T47D (cell line): ENCODE results near the gene HMSD.

Experiments
- DNase-seq, 2 experiments: peaks; one replicate each; pipeline versions ENCODE4 v3.0.0 to v3.0.0-alpha.2; 2011 to 2012; ENCODE audit warnings: low read depth in 1 of 2, low spot score in 1 of 2
- JUND ChIP-seq: IDR thresholded peaks from 2 replicates; pipeline ENCODE4 v1.6.1; 2012; ENCODE audit warnings: low read depth
- in situ Hi-C: cut with HindIII; loops from 2 replicates; pipeline ENCODE4 v1.10.0; 2016; ENCODE audit warnings: low sequenced_read_pairs, low pct_unique_long_range_greater_than_20kb

HMSD gene

DNA sequence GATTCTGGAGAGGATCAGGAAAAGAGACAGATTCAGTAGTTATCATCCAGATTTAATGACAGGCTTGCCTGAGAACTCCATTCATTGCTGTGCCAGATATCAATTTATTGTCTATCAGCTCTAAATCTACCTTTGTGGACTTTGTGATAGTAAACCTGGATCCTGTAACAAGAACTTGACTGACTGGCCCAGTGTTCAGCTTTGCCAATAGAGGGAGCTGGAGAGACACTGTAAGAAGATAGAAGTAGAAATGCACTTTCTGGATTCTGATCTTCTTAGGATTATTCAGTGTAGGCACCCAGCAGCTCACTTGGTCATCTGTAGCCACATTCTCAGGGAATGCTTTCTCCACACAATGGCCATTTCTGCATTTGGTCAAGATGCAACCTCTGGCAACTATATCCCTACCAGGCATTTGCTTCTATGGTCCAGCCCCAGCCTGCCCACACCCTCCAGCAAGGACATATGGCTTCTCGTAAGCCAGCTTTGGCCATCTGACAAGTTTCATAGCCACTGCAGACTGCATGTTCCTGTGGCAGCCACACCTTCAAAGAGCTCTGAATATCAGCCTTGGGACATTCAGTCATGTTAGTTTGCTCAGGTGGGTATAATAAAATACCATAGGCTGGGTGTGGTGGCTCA is 14.6 kb downstream of the HMSD start:
- in situ Hi-C loops = no loop called here
- TF ChIP-seq JUND = no peak
- DNase-seq = peak in 1 of 2 experiments; percentile 71

DNA sequence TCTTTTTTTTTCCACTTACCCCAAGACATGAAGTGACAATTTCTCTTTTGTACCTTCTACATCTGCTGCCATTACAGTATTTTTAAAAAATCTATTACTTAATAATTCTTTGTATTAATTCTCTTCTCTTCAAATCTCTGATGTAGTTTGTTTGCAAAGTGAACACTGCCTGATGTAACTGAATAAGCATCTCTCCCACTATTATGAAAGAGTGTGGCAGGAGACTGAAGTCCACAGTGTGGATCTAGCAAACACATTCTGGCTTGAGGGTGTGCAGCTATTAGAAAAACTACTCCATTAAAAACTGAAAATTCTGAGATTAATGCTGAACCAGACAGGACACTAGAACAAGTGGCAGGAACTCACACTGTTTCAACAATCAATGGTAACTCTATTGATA is 15.8 kb downstream of the HMSD start:
- DNase-seq = no peak
- in situ Hi-C loops = no loop called here
- no peak for TF ChIP-seq JUND

DNA sequence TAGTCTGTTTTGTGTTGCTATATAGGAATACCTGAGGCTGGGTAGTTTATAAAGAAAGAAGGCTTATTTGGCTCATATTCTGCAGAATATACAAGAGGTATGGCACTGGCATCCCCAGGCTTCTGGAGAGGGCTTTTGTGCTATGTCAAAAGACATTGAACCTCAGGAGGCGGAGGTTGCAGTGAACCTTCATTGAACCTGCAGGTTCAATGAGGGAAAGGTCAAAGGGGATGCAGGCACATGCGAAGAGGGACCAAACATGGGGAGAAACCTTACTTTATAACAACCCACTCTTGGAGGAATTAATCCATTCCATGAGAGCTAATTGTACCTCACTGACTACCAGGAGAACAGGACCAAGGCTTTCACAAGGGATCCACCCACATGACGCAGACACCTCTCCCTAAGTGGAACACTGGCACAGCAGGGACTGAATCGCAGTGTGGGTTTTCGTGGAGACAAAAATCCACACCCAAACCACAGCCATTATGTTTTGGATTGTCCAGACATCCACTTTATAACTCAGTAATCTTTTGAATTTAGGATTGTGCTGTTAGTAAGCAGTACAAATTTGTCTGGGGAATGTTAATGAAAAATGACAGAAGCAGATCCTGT is 16.7 kb downstream of the HMSD start:
- DNase-seq = no peak
- in situ Hi-C loops = no loop called here
- TF ChIP-seq JUND = no peak

DNA sequence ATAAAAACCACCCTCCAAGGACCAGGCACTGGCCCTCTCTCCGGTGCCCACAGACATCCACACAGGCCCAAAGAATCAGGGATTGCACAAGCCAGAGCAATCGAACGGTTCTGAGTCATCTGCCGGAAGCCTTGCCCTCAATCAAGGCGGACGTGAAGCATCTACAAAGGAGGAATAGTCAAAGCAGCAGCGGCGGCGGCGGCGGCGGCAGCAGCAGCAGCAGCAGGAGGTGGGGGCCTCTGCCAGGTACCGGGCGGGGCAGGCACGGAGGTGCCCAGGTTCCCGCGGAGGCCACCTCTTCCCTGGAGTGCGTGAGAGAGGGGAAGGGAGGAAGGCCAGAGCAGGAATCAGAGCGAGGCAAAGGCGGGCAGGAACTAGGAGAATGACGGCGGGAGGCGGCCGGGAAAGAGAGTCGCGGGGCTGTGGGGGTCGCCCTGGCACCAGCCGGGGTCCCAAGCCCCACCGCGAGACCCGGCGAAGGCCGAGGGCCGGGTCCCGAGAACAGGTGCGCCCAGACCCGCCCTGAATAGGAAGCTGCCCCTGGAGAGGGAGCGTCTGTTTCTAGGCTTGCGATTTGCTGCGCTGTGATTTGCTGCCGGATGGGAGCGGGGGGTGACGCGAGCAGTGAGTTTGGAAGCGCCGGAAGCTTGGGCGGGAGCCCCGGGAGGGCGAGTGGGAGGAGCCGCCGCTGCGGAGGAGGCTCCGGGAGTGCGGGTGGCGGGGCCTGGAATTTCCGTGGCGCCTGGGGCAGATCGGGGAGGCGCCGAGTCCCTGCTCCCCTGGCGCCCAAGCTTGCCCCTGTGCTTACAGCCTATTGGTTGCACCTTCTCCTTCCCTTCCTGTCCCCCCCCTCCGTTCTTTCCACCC is 21.1 kb downstream of the HMSD start, which contains the start of gene SERPINB8:
TSS of gene SERPINB8 (plus strand) at position 140 of the 867 bp plus-strand sequence. CDS start 8,228 bp downstream, outside the sequence.
- no peak for TF ChIP-seq JUND
- DNase-seq = peak; percentile 63 to 94
- in situ Hi-C loops = no loop called here

DNA sequence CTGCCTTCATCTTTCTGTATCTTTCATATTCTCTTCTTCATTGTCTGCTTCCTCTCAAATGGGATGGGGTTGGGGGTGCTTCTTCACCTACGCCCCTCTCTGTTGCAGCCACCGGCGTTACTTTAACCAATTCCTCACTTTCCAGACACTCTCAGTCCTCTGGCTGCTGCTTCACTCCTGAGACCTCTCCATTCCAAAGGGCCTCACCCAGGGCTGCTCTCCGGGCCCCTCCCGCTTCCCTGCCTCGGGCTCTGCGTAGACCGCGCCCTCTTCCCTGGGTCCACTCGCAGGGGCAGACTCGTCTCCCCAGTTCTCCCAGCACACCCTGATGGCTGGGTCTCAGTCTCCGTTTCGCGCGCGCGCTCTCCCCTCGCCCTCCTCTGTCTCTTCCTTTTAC is 21.7 kb downstream of the HMSD start:
- TF ChIP-seq JUND = no peak
- in situ Hi-C loops = no loop called here
- DNase-seq = no peak

DNA sequence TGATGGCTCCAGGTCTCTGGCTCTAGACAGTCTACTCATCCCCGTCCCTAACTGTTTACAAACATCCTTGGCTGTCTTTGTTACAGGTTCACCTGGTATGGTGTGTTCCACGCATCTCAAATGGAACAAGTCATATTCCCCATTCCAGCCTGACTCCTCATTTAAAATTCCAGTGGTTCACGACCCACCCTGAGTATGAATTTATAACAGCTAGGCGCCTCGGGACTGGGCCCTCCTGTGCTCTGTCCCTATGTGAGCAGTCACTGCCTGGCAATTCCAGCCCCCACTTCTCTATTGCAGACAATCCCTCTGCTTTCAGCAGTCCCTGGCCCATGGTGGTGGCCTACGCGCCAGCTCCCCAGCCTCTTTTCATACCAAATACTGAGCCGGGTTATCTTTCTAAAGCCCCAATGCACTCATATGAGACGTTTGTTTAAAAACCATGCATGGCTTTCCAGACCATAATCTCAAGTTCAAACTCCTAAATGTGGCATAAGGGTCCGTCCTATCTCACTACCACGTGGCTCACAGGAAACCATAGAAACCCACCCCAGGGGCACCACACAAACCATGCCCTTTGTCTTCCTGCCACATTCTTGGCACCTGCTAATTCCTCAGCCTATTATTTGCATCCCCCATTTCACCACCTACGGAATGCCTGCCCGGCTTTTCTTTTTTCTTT is 22.4 kb downstream of the HMSD start:
- in situ Hi-C loops = no loop called here
- no peak for DNase-seq
- TF ChIP-seq JUND = no peak

DNA sequence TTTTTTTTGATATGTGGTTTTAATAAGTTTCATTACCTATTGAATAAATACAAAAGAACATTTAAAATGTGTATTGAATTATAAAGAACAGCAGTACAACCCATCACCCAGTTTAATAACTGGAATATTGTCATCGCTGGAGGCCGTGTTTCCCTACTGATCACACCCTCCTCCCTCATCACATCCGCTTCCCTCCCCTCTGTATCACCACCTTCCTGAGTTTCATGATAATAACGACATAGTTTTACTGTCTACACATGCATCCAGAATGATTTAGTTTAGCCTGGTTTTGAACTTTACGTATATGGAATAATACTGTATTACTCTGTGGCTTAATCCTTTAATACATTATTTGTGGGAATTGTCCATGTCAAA is 22.9 kb downstream of the HMSD start:
- DNase-seq = no peak
- in situ Hi-C loops = no loop called here
- no peak for TF ChIP-seq JUND

DNA sequence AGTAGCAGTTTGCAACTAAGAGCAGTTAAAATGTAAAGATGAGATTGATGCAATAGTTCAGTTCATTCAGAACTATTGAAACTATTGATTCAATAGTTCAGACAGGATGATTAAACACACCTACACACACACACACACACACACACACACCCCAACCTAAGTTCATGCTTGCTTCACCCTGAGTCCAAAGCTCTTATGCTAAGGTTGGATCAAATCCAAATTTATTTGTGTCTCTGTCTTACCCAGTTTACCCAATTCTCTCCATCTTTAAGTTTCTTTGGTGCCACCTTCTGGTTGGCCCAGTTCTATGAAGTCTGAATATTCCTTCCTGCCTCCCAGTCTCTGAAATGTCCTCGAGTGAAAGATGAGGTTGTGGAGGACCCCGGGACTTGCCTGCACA is 25.9 kb downstream of the HMSD start:
- TF ChIP-seq JUND = no peak
- peak in 1 of 2 experiments; percentile 58 for DNase-seq
- in situ Hi-C loops = no loop called here

DNA sequence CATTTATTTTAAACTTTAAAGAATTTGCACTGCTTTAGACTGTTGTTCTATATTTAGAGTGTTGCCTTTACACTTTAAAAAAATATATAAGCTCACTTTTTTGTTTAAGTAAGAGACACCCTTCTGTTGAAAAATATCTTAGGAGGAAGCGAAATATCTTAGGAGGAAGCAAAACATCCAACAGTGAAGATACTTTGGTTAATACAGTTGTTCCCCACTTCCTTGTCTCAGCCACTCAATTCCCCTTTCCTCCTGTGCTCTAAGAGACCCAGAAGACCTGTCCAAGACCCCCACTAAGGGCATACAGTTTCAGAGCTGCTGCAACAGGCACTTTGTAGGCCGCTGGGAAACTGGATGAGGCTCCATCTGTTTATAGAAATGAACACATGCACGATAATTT is 26.5 kb downstream of the HMSD start:
- TF ChIP-seq JUND = no peak
- in situ Hi-C loops = no loop called here
- no peak for DNase-seq

DNA sequence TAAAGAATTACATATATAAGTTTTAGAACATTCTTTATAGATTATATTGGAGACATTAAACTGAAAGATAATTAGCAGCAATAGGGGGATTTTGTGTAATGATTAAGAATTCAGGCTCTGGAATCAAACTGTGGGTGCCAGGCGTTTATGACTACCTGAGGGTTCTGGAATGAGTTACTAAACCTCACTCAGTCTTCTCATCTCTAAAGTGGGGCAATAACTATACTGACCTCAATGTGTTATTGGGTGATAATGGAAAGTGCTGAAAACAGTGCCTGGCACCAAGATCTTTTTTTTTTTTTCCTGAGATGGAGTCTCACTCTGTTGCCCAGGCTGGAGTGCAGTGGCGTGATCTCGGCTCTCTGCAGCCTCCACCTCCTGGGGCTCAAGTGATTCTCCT is 27.9 kb downstream of the HMSD start:
- in situ Hi-C loops = no loop called here
- no peak for TF ChIP-seq JUND

DNA sequence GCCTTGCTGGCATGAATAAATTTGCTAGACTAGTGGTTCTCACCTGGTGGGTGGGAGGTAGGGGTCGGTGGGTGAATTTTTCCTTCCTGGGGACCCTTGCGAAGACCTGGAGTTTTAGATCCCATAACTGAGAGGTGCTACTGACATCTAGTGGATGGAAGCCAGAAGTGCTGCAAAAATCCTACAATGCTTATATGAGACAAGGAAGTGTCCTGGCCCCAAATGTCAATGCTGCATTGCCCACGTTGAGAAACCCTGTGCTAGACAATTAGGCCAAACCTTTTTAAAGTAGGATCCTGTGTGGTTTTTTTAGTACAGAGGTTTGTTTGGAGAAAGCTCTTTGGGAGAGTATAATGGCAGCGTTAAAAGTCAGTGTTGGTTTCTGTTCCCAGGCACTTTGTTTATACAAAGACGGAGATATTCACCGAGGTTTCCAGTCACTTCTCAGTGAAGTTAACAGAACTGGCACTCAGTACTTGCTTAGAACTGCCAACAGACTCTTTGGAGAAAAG is 30.4 kb downstream of the HMSD start:
- TF ChIP-seq JUND = no peak
- peak; percentile 13 to 76 for DNase-seq
- in situ Hi-C loops = no loop called here

More for the DNA sequence above, 27.9 kb downstream of the HMSD start:
- DNase-seq = no peak

DNA sequence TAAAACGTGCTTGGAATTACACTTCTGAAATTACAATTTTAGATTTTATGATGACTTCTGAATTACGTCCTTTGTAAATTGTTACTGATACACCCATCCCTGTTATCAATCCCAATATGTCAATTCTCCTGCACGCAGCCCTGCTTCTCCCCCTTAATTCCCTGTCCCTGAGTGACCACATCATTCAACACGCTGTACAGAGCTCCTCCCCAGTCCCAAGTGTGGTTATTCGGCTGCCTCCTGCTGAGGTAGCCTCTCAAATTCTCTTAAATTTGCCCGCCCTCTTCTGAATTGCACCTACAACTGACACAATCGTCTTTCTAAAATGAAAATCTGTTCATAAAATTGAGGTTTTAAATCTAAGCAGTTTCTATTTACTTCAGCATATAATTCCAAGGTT is 30.9 kb downstream of the HMSD start:
- in situ Hi-C loops = no loop called here
- TF ChIP-seq JUND = no peak
- no peak for DNase-seq
